Keratinocyte (primary cell): ENCODE data around the gene ARHGEF16. TPM values are rescaled to one million over a fixed set of nuclear protein-coding genes. Genes with fewer than 3 reads are reported as not detected.

Experiments used
- DNase-seq: peaks from one replicate; pipeline ENCODE4 v3.0.0-alpha.2; 2011; ENCODE audit warnings: low read depth, missing footprints, low spot score
- FAIRE-seq: peaks from 2 replicates; lab custom pipeline; 2011; peaks lifted over from hg19 to GRCh38; lab: Jason Lieb, UNC
- H2AFZ ChIP-seq: 2 replicates; pipeline ENCODE4 v1.6.0; 2012; ENCODE audit warnings: low read length, control low read depth, inconsistent platforms; ENCODE audit not compliant: control insufficient read depth
- H3K27ac ChIP-seq: 2 replicates; pipeline ENCODE4 v1.5.1; 2011; ENCODE audit warnings: low read length; ENCODE audit not compliant: control insufficient read depth, insufficient read depth
- H3K27me3 ChIP-seq: 3 replicates; pipeline ENCODE4 v1.6.0; 2011; ENCODE audit warnings: low read length; ENCODE audit not compliant: control insufficient read depth, insufficient read depth; ENCODE audit errors: extremely low read depth
- H3K36me3 ChIP-seq, 2 experiments: 2 replicates in 1 of 2; 3 replicates in 1 of 2; pipeline ENCODE4 v1.5.1; 2011; ENCODE audit warnings: low read length in 2 of 2, mild to moderate bottlenecking in 1 of 2; ENCODE audit not compliant: control insufficient read depth in 2 of 2, insufficient read depth in 2 of 2; ENCODE audit errors: extremely low read depth in 1 of 2
- H3K4me1 ChIP-seq: 3 replicates; pipeline ENCODE4 v1.5.1; 2011; ENCODE audit warnings: low read length; ENCODE audit not compliant: control insufficient read depth, insufficient read depth; ENCODE audit errors: extremely low read depth
- H3K4me2 ChIP-seq: 3 replicates; pipeline ENCODE4 v1.6.0; 2011; ENCODE audit warnings: low read depth, low read length; ENCODE audit not compliant: control insufficient read depth, insufficient read depth; ENCODE audit errors: extremely low read depth
- H3K4me3 ChIP-seq, 3 experiments: fragments of 200-600 bp in 1 of 3; sonication (generic) in 1 of 3; 2 replicates in 2 of 3; 3 replicates in 1 of 3; pipeline ENCODE4 v1.5.1; 2011 to 2016; ENCODE audit warnings: low read length in 3 of 3, mild to moderate bottlenecking in 3 of 3, control low read depth in 2 of 3, inconsistent platforms in 1 of 3, low read depth in 1 of 3, mixed read lengths in 1 of 3, mixed run types in 1 of 3, moderate library complexity in 1 of 3; ENCODE audit not compliant: control insufficient read depth in 2 of 3, insufficient read depth in 2 of 3; ENCODE audit errors: extremely low read depth in 1 of 3
- H3K79me2 ChIP-seq: 2 replicates; pipeline ENCODE4 v1.6.0; 2012; ENCODE audit warnings: low read length; ENCODE audit not compliant: control insufficient read depth, insufficient read depth
- H3K9ac ChIP-seq: 3 replicates; pipeline ENCODE4 v1.6.0; 2011; ENCODE audit warnings: low read length; ENCODE audit not compliant: control insufficient read depth, insufficient read depth; ENCODE audit errors: extremely low read depth
- H3K9me1 ChIP-seq: 3 replicates; pipeline ENCODE4 v1.6.0; 2011; ENCODE audit warnings: low read length; ENCODE audit not compliant: control insufficient read depth, insufficient read depth; ENCODE audit errors: extremely low read depth
- H3K9me3 ChIP-seq: 2 replicates; pipeline ENCODE4 v1.5.1; 2012; ENCODE audit warnings: low read depth, low read length; ENCODE audit not compliant: control insufficient read depth
- H4K20me1 ChIP-seq: 3 replicates; pipeline ENCODE4 v1.6.0; 2011; ENCODE audit warnings: low read length; ENCODE audit not compliant: control insufficient read depth, insufficient read depth; ENCODE audit errors: extremely low read depth
- EZH2 ChIP-seq: IDR thresholded peaks from one replicate; pipeline ENCODE4 v1.6.1; 2012; ENCODE audit warnings: inconsistent platforms, mild to moderate bottlenecking, low read length, moderate library complexity
- dilution Hi-C: fragments of 300-500 bp; cut with MboI; formaldehyde crosslinking; loops from one replicate; pipeline ENCODE4 v1.7.0; 2020; ENCODE audit warnings: low sequenced_read_pairs; ENCODE audit not compliant: extremely low pct_ligation_motif_present
- polyA plus RNA-seq, 5 experiments: library from polyadenylated mRNA; depleted of rRNA in 3 of 5; stranded (reverse) in 3 of 5; stranded (forward) in 1 of 5; unstranded in 1 of 5; fragments of >200 nt; gene quantifications; 1 replicate in 1 of 5; 2 replicates in 3 of 5; 3 replicates in 1 of 5; pipeline versions ENCODE4 v1.2.1 to v1.2.3, GENCODE V29; 2011 to 2012; ENCODE audit warnings: missing spikeins in 2 of 5, low read depth in 1 of 5, low replicate concordance in 1 of 5
- TF ChIP-seq, protein P1 (sequence below), 3 experiments: IDR thresholded peaks in 1 of 3; conservative IDR thresholded peaks in 1 of 3; optimal IDR thresholded peaks in 1 of 3; 2 replicates in 2 of 3; 3 replicates in 1 of 3; pipeline versions ENCODE3 to v1.5.1; 2011; ENCODE audit warnings: low read length in 3 of 3, mild to moderate bottlenecking in 3 of 3, moderate library complexity in 2 of 3, control low read depth in 1 of 3, inconsistent platforms in 1 of 3; ENCODE audit not compliant: insufficient read depth in 2 of 3; ENCODE audit errors: extremely low read depth in 1 of 3

ARHGEF16 gene
- polyA plus RNA-seq, 1 donor (not counting 4 experiments of a cell fraction or from before 2014, with no cell fraction given): 6.2 TPM

DNA sequence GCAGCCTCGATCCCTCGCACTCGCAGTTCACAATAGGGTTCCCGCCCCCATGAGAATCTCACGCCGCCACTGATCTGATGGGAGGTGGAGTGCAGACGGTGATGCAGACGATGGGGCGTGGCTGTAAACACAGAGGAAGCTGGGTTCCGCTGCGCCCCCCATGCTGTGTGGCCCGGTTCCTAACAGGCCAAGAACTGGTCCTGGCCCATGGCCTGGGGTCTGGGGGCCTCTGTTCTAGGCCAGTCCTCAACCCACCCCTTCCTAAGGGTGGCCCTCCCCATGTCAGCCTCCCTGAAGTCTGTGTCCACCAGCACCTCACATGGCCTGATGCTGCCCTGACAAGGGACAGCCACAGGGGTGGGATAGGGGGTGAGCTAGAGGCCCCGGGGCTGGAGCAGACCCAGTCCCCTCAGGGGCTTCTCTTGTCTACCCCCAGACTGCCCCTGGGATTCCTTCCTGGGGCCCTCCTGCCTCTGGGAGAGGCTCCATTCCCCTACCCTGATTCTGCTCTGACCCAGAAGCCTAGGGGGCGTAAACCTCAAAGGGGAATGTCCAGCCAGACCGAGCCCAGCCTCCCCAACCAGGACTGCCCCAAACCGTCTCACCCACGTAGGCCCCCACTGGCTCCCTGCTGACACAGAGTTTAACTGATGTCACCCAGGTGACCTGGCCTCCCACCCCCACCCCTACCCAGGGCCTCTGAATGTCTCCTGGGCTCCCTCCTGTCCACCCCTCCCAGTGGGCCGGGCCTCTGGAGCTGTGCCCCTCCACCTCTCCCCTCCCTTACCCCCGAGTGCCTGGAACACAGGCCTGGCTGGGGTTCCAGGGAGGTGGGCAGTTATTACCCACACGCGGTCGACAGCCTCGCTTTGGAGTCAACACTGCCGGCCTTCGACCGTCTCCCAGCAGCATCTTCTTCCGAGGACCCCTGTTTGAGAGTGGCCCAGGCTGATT is 14.8 kb upstream of the ARHGEF16 start:
- Histone ChIP-seq H3K27ac (no peak overlapping the region), H3K4me3 (no peak overlapping the region), H2AFZ (no peak overlapping the region), H3K9me3 (no peaks in the 10 kb centered on the region), H3K79me2 (no peaks in the 10 kb centered on the region), H4K20me1 (no peaks in the 10 kb centered on the region), H3K36me3 (no peaks in the 10 kb centered on the region), H3K9me1 (no peaks in the 10 kb centered on the region), H3K4me1 (no peaks in the 10 kb centered on the region), H3K4me2 (no peak overlapping the region), H3K27me3 (no peaks in the 10 kb centered on the region), H3K9ac (no peak overlapping the region)
- FAIRE-seq (no peak), DNase-seq (no peak)
- dilution Hi-C loops: no loop called here
- no peak for TF ChIP-seq EZH2
- TF ChIP-seq, protein P1, sequence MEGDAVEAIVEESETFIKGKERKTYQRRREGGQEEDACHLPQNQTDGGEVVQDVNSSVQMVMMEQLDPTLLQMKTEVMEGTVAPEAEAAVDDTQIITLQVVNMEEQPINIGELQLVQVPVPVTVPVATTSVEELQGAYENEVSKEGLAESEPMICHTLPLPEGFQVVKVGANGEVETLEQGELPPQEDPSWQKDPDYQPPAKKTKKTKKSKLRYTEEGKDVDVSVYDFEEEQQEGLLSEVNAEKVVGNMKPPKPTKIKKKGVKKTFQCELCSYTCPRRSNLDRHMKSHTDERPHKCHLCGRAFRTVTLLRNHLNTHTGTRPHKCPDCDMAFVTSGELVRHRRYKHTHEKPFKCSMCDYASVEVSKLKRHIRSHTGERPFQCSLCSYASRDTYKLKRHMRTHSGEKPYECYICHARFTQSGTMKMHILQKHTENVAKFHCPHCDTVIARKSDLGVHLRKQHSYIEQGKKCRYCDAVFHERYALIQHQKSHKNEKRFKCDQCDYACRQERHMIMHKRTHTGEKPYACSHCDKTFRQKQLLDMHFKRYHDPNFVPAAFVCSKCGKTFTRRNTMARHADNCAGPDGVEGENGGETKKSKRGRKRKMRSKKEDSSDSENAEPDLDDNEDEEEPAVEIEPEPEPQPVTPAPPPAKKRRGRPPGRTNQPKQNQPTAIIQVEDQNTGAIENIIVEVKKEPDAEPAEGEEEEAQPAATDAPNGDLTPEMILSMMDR (optimal IDR thresholded peaks at IDR 0.05 in 1 of 3, IDR thresholded peaks at IDR 0.05 in 1 of 3, conservative IDR thresholded peaks at IDR 0.05 in 1 of 3; ENCODE audit: extremely low read depth in 1 of 3, insufficient read depth in 2 of 3, low read length in 3 of 3): no peak

DNA sequence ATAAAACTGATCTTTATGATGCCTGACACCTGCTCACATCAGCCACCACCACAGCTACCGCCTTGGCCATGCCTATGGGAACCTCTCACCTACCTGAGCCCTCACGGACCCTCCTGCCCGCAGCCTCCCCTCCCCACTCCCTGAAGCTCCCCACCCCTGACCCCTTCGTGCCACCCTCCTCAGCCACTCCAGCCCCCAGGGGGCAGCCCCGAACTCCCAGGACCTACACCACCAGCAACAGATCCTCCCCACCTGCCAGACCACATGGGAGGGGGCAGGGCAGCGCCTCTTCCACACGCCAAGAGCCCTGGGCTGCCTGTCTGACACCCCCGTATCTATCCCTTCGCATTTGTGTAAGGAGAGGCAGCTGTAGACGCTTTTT is 14.2 kb upstream of the ARHGEF16 start:
- no peaks in the 10 kb centered on the region for H3K79me2 ChIP-seq
- TF ChIP-seq, protein P1 (optimal IDR thresholded peaks at IDR 0.05 in 1 of 3, IDR thresholded peaks at IDR 0.05 in 1 of 3, conservative IDR thresholded peaks at IDR 0.05 in 1 of 3; ENCODE audit: extremely low read depth in 1 of 3, insufficient read depth in 2 of 3, low read length in 3 of 3): no peak
- no peak for TF ChIP-seq EZH2

More for the DNA sequence above, 14.2 kb upstream of the ARHGEF16 start:
- Histone ChIP-seq H3K27me3 (no peaks in the 10 kb centered on the region), H3K9ac (no peak overlapping the region), H3K36me3 (no peaks in the 10 kb centered on the region), H3K9me3 (no peaks in the 10 kb centered on the region), H3K27ac (no peak overlapping the region), H3K4me3 (no peak overlapping the region), H4K20me1 (no peaks in the 10 kb centered on the region), H3K4me2 (no peak overlapping the region), H3K4me1 (no peaks in the 10 kb centered on the region), H2AFZ (no peak overlapping the region), H3K9me1 (no peaks in the 10 kb centered on the region)
- dilution Hi-C loops: no loop called here
- FAIRE-seq: no peak
- no peak for DNase-seq
